Neuronal stem cell (in vitro differentiated cells): Measurements from ENCODE around the gene NEMF.
"Not testable (repeated sequence)": the region's sequence is repeated elsewhere in the genome, so short reads cannot be mapped to it uniquely, and the experiment has no call there.

ENCODE experiments used
- DNase-seq: peaks from one replicate; pipeline ENCODE4 v3.0.0-alpha.2; 2013; ENCODE audit warnings: low spot score
- H2AFZ ChIP-seq: one replicate; pipeline ENCODE4 v1.6.1; 2013; ENCODE audit warnings: mild to moderate bottlenecking, low read length, inconsistent platforms
- H2AK5ac ChIP-seq: 2 replicates; pipeline ENCODE4 v1.6.1; 2013; ENCODE audit warnings: low read depth, mild to moderate bottlenecking, inconsistent platforms, low read length, moderate library complexity, mixed read lengths
- H2BK120ac ChIP-seq: 2 replicates; pipeline ENCODE4 v1.6.1; 2013; ENCODE audit warnings: low read depth, mild to moderate bottlenecking, inconsistent platforms, low read length, moderate library complexity, mixed read lengths
- H2BK12ac ChIP-seq: one replicate; pipeline ENCODE4 v1.6.1; 2013; ENCODE audit warnings: low read length, inconsistent platforms
- H2BK15ac ChIP-seq: 2 replicates; pipeline ENCODE4 v1.6.1; 2013; ENCODE audit warnings: mild to moderate bottlenecking, low read length, inconsistent platforms, mixed read lengths
- H2BK5ac ChIP-seq: one replicate; pipeline ENCODE4 v1.6.1; 2013; ENCODE audit warnings: inconsistent platforms, mild to moderate bottlenecking, low read length, moderate library complexity
- H3K14ac ChIP-seq: one replicate; pipeline ENCODE4 v1.6.1; 2013; ENCODE audit warnings: low read length, inconsistent platforms
- H3K18ac ChIP-seq: 2 replicates; pipeline ENCODE4 v1.6.1; 2013; ENCODE audit warnings: low read length, inconsistent platforms
- H3K23ac ChIP-seq: 2 replicates; pipeline ENCODE4 v1.6.1; 2013; ENCODE audit warnings: low read depth, mild to moderate bottlenecking, mixed read lengths, low read length, inconsistent platforms; ENCODE audit not compliant: poor library complexity
- H3K27ac ChIP-seq: replicated peaks from 3 replicates; pipeline ENCODE4 v1.5.1; 2013; ENCODE audit warnings: low read length, inconsistent platforms
- H3K27me3 ChIP-seq, 3 experiments: 2 replicates each; pipeline ENCODE4 v1.6.1; 2013; ENCODE audit warnings: low read length in 3 of 3, mild to moderate bottlenecking in 2 of 3, inconsistent platforms in 1 of 3, low read depth in 1 of 3, mixed read lengths in 1 of 3, moderate library complexity in 1 of 3; ENCODE audit not compliant: control insufficient read depth in 3 of 3, insufficient read depth in 3 of 3
- H3K36me3 ChIP-seq, 2 donors: replicated peaks in 1 of 2; 2 replicates each; pipeline ENCODE4 v1.6.1; 2013; ENCODE audit warnings: low read length in 2 of 2; ENCODE audit not compliant: control insufficient read depth in 2 of 2, insufficient read depth in 2 of 2
- H3K4ac ChIP-seq: 2 replicates; pipeline ENCODE4 v1.6.1; 2013; ENCODE audit warnings: inconsistent platforms, mild to moderate bottlenecking, low read length, moderate library complexity
- H3K4me1 ChIP-seq, 2 donors: 1 replicate in 1 of 2; 2 replicates in 1 of 2; pipeline ENCODE4 v1.6.1; 2013; ENCODE audit warnings: low read length in 2 of 2, low read depth in 1 of 2; ENCODE audit not compliant: control insufficient read depth in 2 of 2, insufficient read depth in 1 of 2
- H3K4me2 ChIP-seq: one replicate; pipeline ENCODE4 v1.6.1; 2013; ENCODE audit warnings: mild to moderate bottlenecking, low read length, inconsistent platforms; ENCODE audit not compliant: insufficient read depth, poor library complexity, severe bottlenecking
- H3K4me3 ChIP-seq, 2 donors: 2 replicates each; pipeline ENCODE4 v1.5.1; 2013; ENCODE audit warnings: low read length in 2 of 2, mild to moderate bottlenecking in 2 of 2, inconsistent platforms in 1 of 2, moderate library complexity in 1 of 2
- H3K79me1 ChIP-seq: one replicate; pipeline ENCODE4 v1.6.1; 2013; ENCODE audit warnings: low read depth, mild to moderate bottlenecking, inconsistent platforms, low read length, moderate library complexity
- H3K9ac ChIP-seq: one replicate; pipeline ENCODE4 v1.6.1; 2013; ENCODE audit warnings: mild to moderate bottlenecking, low read depth, low read length, inconsistent platforms; ENCODE audit not compliant: poor library complexity
- H3K9me3 ChIP-seq, 2 donors: replicated peaks in 1 of 2; 2 replicates each; pipeline versions ENCODE3 to v1.6.1; 2013; ENCODE audit warnings: low read length in 2 of 2, mild to moderate bottlenecking in 2 of 2, inconsistent platforms in 1 of 2, low read depth in 1 of 2, mixed read lengths in 1 of 2, moderate library complexity in 1 of 2; ENCODE audit not compliant: control insufficient read depth in 2 of 2, insufficient read depth in 1 of 2
- H4K8ac ChIP-seq: one replicate; pipeline ENCODE4 v1.6.1; 2013; ENCODE audit warnings: low read depth, mild to moderate bottlenecking, inconsistent platforms, low read length, moderate library complexity
- H4K91ac ChIP-seq: one replicate; pipeline ENCODE4 v1.6.1; 2013; ENCODE audit warnings: low read length, low read depth, mild to moderate bottlenecking, inconsistent platforms; ENCODE audit not compliant: poor library complexity
- WGBS, 2 donors: extraction: QIAGEN DNeasy Blood & Tissue Kit; methylation state at CpG; one replicate each; pipeline ENCODE4 v1.1.7; 2013; ENCODE audit warnings: missing lambda C conversion rate in 2 of 2, mixed read lengths in 1 of 2; ENCODE audit not compliant: insufficient read length in 2 of 2, insufficient replicate concordance in 1 of 2; ENCODE audit errors: extremely low coverage in 2 of 2; 5-methylcytosine and 5-hydroxymethylcytosine counted together

The NEMF gene

GRCh38 chr14:49816844-49817243 lies 35.7 kb downstream of the NEMF start:
- Histone ChIP-seq H3K79me1 (peaks cover 2% of the 10 kb centered on the region), H3K4me1 (no peaks in the 10 kb centered on the region), H2AK5ac (no peak overlapping the region), H3K4ac (no peak overlapping the region), H3K18ac (no peak overlapping the region), H3K14ac (no peak overlapping the region), H2BK5ac (no peak overlapping the region), H3K9me3 (peaks cover 0 to 31% of the 10 kb centered on the region in 2 donors), H2BK15ac (no peak overlapping the region), H2BK120ac (no peak overlapping the region), H2BK12ac (no peak overlapping the region), H4K8ac (no peak overlapping the region), H4K91ac (no peak overlapping the region), H3K23ac (no peak overlapping the region), H3K27ac (no peak overlapping the region), H3K9ac (no peak overlapping the region), H3K36me3 (peaks cover 10 to 86% of the 10 kb centered on the region in 2 donors), H3K4me3 (no peak overlapping the region), H2AFZ (no peak overlapping the region), H3K4me2 (no peak overlapping the region), H3K27me3 (no peaks in the 10 kb centered on the region)
- no CpG with 5 or more reads among the region's 3 CpGs for WGBS, 2 donors
- DNase-seq = no peak

GRCh38 chr14:49816118-49816517 lies 36.5 kb downstream of the NEMF start:
- H3K23ac ChIP-seq, H3K4me3 ChIP-seq, H2AFZ ChIP-seq, H2BK12ac ChIP-seq, H3K4me2 ChIP-seq, H4K8ac ChIP-seq, H2BK15ac ChIP-seq, H3K4me1 ChIP-seq, H3K4ac ChIP-seq, H4K91ac ChIP-seq, H2AK5ac ChIP-seq, DNase-seq, H3K14ac ChIP-seq, H3K27me3 ChIP-seq, H3K9ac ChIP-seq, H3K27ac ChIP-seq, H2BK120ac ChIP-seq, H2BK5ac ChIP-seq, H3K18ac ChIP-seq, H3K79me1 ChIP-seq: not testable (repeated sequence)
- peaks cover 0 to 31% of the 10 kb centered on the region in 2 donors for H3K9me3 ChIP-seq
- peaks cover 10 to 93% of the 10 kb centered on the region in 2 donors for H3K36me3 ChIP-seq
- WGBS, 2 donors = no CpG with 5 or more reads among the region's 2 CpGs

- WGBS, 2 donors = no CpG with 5 or more reads among the region's 1 CpG
- no peak overlapping the region for H2BK12ac ChIP-seq
- no peaks in the 10 kb centered on the region for H3K4me1 ChIP-seq
- no peak overlapping the region for H3K14ac ChIP-seq
- peaks cover 10 to 95% of the 10 kb centered on the region in 2 donors for H3K36me3 ChIP-seq
- no peaks in the 10 kb centered on the region for H3K79me1 ChIP-seq
- no peak overlapping the region for H3K23ac ChIP-seq
- H3K4me2 ChIP-seq = no peak overlapping the region
- no peak overlapping the region for H2AFZ ChIP-seq
- peaks cover 0 to 8% of the 10 kb centered on the region in 2 donors for H3K9me3 ChIP-seq
- no peak overlapping the region for H4K8ac ChIP-seq
- DNase-seq = no peak
- no peak overlapping the region for H2BK120ac ChIP-seq
- H3K27ac ChIP-seq = no peak overlapping the region
- no peak overlapping the region for H2BK5ac ChIP-seq
- H3K9ac ChIP-seq = no peak overlapping the region
- H3K27me3 ChIP-seq = no peaks in the 10 kb centered on the region
- H2BK15ac ChIP-seq = no peak overlapping the region
- no peak overlapping the region for H4K91ac ChIP-seq
- H2AK5ac ChIP-seq = no peak overlapping the region
- H3K4me3 ChIP-seq = no peak overlapping the region
- H3K18ac ChIP-seq = no peak overlapping the region
- H3K4ac ChIP-seq = no peak overlapping the region
Measured at GRCh38 chr14:49808780-49809179, 43.8 kb downstream of the NEMF start.

GRCh38 chr14:49796025-49796424 lies 56.6 kb downstream of the NEMF start:
- no peak overlapping the region for H3K14ac ChIP-seq
- no peak overlapping the region for H3K9ac ChIP-seq
- no peak overlapping the region for H3K27ac ChIP-seq
- H3K36me3 ChIP-seq = peaks cover 12 to 96% of the 10 kb centered on the region in 2 donors
- H3K4me2 ChIP-seq = no peak overlapping the region
- no peak overlapping the region for H2BK12ac ChIP-seq
- no peak for DNase-seq
- no peak overlapping the region for H2AFZ ChIP-seq
- no peak overlapping the region for H3K4me3 ChIP-seq
- H4K8ac ChIP-seq = no peak overlapping the region
- no peak overlapping the region for H2BK120ac ChIP-seq
- H3K4ac ChIP-seq = no peak overlapping the region
- H4K91ac ChIP-seq = no peak overlapping the region
- H2AK5ac ChIP-seq = no peak overlapping the region
- H3K4me1 ChIP-seq = no peaks in the 10 kb centered on the region
- no peak overlapping the region for H2BK15ac ChIP-seq
- H3K23ac ChIP-seq = no peak overlapping the region
- H3K9me3 ChIP-seq = peaks cover 0 to 2% of the 10 kb centered on the region in 2 donors
- H3K18ac ChIP-seq = no peak overlapping the region
- no peaks in the 10 kb centered on the region for H3K79me1 ChIP-seq
- no peaks in the 10 kb centered on the region for H3K27me3 ChIP-seq
- WGBS, 2 donors = no CpG with 5 or more reads among the region's 2 CpGs
- H2BK5ac ChIP-seq = no peak overlapping the region
